Stimulated activated CD4-positive, alpha-beta T cell treated with anti-CD3 and anti-CD28 coated beads, Interleukin-12 subunit alpha, Interleukin-12 subunit beta, amount 100 ng/mL, for 4 hours (primary cell): ENCODE results near the gene VEGFD.
"Not testable (repeated sequence)": the region's sequence is repeated elsewhere in the genome, so short reads cannot be mapped to it uniquely, and the experiment has no call there.

Experiments used
- DNase-seq: peaks from one replicate; pipeline ENCODE4 v3.0.0-alpha.2; 2020

Gene VEGFD

GRCh38 chrX:15358533-15358932 lies 25.7 kb downstream of the VEGFD start:
- no peak for DNase-seq

- no peak for DNase-seq
Observed at GRCh38 chrX:15356444-15356843, 27.8 kb downstream of the VEGFD start.

GRCh38 chrX:15350329-15350996 lies 33.8 kb downstream of the VEGFD start:
- DNase-seq, result no peak

DNA sequence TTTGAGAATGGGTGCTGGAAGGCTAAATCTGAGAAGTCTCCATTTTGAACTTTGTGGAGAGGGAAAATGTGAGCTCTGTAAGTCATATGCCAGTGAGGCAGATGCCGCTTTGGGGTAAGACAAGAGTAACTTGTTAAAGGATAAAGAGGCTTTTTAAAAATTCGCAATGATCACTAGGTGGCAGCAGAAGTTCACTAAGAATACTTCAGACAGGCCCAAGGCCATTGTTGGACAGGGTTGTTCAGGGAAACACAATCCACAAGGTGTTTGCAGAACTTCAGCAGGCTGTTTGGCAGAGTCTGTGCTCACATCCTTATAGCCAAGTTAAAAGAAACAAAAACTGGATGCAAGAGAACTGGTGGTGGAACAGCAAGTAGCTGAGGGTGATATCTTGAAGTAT lies 35.2 kb downstream of the VEGFD start:
- no peak for DNase-seq

GRCh38 chrX:15345976-15346375 lies 38.2 kb downstream of the VEGFD start:
- no peak for DNase-seq

GRCh38 chrX:15344106-15344505 lies 40.1 kb downstream of the VEGFD start:
- no peak for DNase-seq

- DNase-seq, result no peak
Observed at GRCh38 chrX:15343075-15343476, 41.1 kb downstream of the VEGFD start.

- no peak for DNase-seq
Observed at GRCh38 chrX:15340867-15341266, 43.3 kb downstream of the VEGFD start.

DNA sequence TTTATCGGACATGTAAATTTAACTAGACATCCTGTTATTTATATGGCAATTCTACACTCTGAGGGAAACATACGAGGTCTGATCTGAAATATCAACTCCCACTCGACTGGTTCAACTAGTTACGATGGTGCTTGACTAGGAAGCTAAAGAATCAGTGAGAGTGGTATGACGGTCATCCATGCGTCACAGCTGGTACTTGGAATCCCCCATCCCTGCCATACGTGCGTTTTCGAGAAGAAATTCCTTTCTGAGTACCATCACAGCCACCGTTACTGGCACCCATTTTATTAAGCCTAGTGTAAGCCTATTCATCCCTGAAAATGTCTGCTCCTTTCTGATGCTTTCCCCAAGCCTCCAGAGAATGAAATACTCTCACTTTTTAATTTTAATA lies 48.2 kb downstream of the VEGFD start:
- no peak for DNase-seq

DNA sequence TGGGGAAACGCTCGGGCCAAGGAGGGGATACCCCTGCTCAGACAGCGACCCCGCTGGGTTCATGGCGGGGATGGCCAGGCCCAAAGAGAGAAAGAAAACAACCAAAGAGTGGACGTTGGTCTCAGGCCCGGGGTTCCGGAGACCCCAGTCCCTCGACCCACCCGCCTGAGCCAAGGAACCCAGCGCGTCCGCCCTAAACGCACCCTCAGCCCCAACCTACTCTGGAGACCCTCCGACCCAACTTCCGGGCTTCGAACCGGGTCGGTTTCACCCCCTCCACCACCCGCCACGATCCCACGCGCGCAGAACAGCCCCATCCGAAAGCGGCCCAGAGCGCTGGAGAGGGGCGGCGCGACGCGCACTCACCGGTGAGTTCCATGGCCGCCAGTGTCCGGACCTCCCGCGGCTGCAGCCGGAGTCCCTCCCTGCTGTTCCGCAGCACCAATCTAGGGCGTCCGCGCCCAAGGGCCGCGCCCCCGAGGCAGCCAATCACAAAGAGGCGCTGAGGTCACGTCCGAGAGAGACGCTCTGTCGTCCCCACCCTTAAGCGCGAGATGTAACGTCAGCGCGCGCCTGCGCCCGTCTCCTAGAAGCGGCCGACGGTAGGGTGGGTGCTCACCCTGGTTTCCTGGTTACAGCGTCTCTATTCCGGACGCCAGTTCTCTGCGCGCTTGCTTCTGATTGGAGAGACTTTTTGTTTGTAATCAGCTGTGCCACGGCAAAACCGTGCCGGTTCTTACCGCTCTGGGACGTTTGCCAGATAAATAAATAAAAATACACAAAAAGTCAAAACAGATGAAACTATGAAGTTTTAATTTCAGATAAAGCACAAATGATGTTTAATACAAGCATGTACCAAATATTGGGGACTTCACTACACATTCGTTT lies 48.8 kb downstream of the VEGFD start, which contains the start of gene PIGA:
TSS of gene PIGA (minus strand) at position 389 of the 888 bp plus-strand sequence. CDS start 3,593 bp downstream, outside the sequence.
- DNase-seq, result peak; percentile 80

GRCh38 chrX:15334561-15334960 lies 49.7 kb downstream of the VEGFD start:
- no peak for DNase-seq

DNA sequence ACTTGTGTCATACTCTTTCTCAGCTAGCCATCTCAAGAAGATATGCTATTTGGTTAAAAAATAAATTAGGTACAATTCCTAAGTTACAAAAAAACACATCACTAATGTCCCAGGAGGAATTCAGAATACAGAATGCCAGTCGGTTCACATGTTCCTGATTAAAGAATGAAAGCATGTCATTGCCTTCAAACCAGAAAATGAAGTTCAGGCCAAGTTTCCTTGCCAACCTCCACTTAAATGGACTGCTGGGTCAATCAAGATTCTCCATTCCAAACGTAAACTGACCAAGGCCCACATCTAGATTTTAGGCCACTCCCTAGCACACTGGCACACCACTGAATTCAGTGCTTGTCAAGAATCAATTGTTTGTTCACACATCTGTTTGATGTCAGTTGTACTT lies 55.4 kb downstream of the VEGFD start:
- no peak for DNase-seq

GRCh38 chrX:15328131-15328530 lies 56.1 kb downstream of the VEGFD start:
- DNase-seq, result no peak

DNA sequence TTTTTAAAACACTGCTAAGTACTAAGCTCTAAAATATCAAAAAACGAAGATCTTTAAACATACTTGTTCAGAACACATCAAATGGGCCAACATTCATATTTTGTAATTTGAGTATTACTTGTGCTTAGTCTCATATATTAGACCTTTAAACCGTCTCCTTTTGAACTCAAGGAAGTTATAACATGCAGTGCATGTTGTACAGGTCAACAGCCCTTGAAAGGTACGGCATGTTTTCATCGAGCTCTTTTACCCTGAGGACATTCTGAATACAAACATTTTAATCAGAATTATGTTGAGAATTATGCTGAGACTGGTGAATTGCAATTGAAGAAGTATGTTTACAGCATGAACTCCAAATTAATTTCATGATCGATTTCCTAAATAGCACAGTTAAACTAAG lies 61.7 kb downstream of the VEGFD start:
- no peak for DNase-seq

- DNase-seq, result no peak
Observed at GRCh38 chrX:15322072-15322471, 62.1 kb downstream of the VEGFD start.

DNA sequence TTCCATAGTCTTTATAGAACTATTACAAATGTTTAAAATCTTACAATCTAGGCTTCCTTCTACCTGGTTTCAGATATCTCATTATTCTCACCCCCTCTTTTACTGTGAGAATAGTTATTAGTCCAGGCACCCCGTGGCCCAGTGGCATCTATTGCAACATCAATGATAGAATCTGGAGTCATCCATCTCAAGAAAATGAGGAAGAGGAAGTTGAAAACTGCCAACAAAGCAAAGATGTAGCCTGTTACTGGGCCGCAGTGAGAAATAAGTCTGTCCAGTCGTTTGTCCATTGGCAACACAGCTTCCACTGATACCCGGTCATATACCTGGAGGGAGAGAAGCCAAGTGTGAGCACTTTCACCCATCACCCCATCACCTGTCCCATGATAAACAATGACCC lies 62.8 kb downstream of the VEGFD start:
- no peak for DNase-seq

GRCh38 chrX:15320297-15320696 lies 63.9 kb downstream of the VEGFD start:
- no peak for DNase-seq

GRCh38 chrX:15319075-15319474 lies 65.1 kb downstream of the VEGFD start:
- DNase-seq, result no peak

DNA sequence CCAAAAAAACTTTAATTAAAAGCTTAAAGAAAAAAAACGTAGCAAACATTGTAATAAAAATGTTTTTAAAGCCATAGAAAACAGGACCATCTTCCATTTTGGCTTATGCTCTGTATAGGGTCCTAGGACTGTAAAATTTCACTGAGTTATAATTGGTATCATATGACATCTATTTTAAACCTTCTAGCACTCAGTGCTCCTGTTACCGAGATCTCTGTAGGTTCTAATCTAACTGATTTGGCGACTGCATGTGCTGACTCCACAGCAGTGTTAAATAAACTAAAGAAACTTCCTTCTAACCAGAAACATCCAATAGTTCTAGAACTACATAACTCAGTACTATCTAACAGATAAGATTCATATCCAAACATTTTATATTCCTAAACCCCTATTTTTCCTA lies 68.7 kb downstream of the VEGFD start, which contains the start of gene ASB11:
TSS of gene ASB11 (minus strand) at position 132 of the 400 bp plus-strand sequence. CDS start at position 97, 35 bp downstream.
- no peak for DNase-seq

DNA sequence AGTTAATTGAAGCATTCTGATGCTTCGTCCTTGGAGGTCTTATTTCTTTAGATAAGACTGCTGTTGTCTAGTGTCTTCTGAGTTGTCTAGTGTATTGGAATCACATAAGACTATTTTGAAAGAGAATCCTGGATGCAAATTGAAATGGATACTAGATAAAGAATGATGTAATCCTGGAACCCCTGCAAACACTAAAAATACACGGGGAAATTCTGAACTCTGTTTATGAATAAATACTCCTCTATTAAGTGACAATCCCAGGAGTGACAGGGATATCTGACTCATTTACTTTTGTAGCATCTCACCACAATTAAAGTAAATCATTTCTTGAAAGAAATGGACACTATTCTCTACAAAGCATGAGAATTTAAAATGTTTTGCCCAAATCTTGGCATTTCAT lies 69.7 kb downstream of the VEGFD start:
- no peak for DNase-seq

GRCh38 chrX:15311119-15311518 lies 73.1 kb downstream of the VEGFD start:
- no peak for DNase-seq

DNA sequence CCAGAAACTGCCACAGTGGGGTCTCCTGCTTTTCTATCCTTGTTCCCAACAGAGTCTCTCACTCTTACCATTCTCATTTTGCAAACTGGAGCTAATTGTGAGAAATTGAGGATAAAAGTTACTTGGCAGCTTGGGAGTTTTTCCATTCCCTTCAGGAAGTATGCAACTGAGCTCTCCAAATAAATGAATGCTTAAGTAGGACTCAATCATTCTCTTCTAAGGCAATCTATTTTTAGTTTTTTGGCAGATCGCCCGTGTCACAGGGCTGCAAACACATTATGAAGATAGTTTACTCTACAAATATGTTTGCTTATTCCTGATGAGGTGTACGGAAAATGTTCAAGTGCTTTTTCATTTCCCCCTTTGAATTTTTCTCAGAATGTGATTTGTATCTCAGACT lies 74.1 kb downstream of the VEGFD start:
- no peak for DNase-seq

- DNase-seq, result not testable (repeated sequence)
Observed at GRCh38 chrX:15305899-15306298, 78.3 kb downstream of the VEGFD start.

DNA sequence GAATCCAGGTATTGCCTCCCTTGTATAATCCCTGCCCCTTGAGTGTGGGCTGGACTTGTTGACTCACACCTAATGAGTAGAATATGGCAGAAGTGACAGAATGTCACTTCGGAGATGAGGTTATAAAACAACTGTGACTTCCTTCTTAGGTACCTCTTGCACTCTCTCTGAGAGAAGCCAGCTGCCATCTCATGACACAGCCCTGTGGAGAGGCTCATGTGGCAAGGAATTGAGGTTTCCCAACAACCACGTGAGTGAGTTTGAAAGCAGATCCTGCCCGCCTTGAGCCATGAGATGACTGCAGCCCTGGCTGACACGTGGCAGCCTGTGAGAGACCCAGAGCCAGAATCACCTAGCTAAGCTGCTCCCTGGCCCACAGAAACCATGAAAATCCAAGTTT lies 82.3 kb downstream of the VEGFD start:
- DNase-seq, result no peak
